Osteocyte (in vitro differentiated cells): ENCODE data around the gene SLC26A8. TPM values are rescaled to one million over a fixed set of nuclear protein-coding genes. Genes with fewer than 3 reads are reported as not detected.
"Not testable (repeated sequence)": the region's sequence is repeated elsewhere in the genome, so short reads cannot be mapped to it uniquely, and the experiment has no call there.

Experiments
- DNase-seq: peaks from one replicate; pipeline ENCODE4 v3.0.0; 2021; ENCODE audit warnings: mixed read lengths; ENCODE audit not compliant: unreplicated experiment; ENCODE audit errors: extremely low spot score
- H3K27ac Mint-ChIP-seq: one replicate; pipeline ENCODE4 v1.8.0; 2021; ENCODE audit warnings: mild to moderate bottlenecking, mixed read lengths; ENCODE audit not compliant: unreplicated experiment
- H3K27me3 Mint-ChIP-seq: one replicate; pipeline ENCODE4 v1.8.0; 2021; ENCODE audit warnings: mixed read lengths; ENCODE audit not compliant: unreplicated experiment
- H3K36me3 Mint-ChIP-seq: one replicate; pipeline ENCODE4 v1.8.0; 2021; ENCODE audit warnings: mixed read lengths; ENCODE audit not compliant: unreplicated experiment
- H3K4me1 Mint-ChIP-seq: one replicate; pipeline ENCODE4 v1.8.0; 2021; ENCODE audit warnings: mixed read lengths; ENCODE audit not compliant: unreplicated experiment
- H3K4me3 Mint-ChIP-seq: one replicate; pipeline ENCODE4 v1.8.0; 2021; ENCODE audit warnings: mild to moderate bottlenecking, moderate library complexity, mixed read lengths; ENCODE audit not compliant: unreplicated experiment
- H3K9me3 Mint-ChIP-seq: one replicate; pipeline ENCODE4 v1.8.0; 2021; ENCODE audit warnings: mixed read lengths; ENCODE audit not compliant: unreplicated experiment
- total RNA-seq: library from RNA; stranded (reverse); gene quantifications from 2 replicates; pipeline ENCODE4 v1.2.1, GENCODE V29; 2021
- TF ChIP-seq, protein P1 (sequence below): fragments of 200-600 bp; sonication (generic); IDR thresholded peaks from 2 replicates; pipeline ENCODE4 v1.5.0; 2021; ENCODE audit warnings: antibody characterized with exemption, mild to moderate bottlenecking, moderate library complexity

The SLC26A8 gene
- total RNA-seq, 1 donor from 2014 or later = not detected

DNA sequence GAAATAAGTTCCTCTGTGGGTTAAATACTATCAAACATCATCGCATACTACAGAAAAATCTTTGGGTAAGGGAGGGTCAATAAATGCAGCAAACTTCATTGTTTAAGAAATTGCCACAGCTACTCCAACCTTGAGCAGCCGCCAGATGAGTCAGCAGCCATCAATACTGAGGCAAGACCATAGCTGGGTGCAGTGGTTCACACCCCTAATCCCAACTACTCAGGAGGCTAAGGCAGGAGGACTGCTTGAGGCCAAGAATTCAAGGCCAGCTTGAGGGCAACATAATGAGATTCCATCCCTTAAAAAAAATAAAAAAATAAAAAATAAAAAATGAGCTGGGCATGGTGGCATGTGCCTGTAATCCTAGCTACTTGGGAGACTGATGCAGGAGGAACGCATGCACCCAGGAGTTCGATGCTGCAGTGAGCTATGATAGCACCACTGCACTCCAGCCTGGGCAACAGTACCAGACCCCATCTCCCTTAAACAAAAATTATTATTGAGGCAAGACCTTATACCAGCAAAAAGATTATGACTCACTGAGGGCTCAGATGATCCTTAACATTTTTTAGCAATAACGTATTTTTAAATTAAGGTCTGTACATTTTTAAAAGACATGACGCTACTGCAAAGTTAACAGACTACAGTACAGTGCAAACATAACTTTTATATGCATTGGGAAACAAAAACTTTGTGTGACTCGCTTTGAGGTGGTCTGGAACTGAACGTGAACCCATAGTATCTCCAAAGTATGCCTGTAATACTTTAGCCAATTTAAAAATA lies 112.4 kb downstream of the SLC26A8 start:
- Mint-ChIP-seq H3K27me3 (no peaks in the 10 kb centered on the region), H3K27ac (peak overlapping the region; percentile 70), H3K4me3 (no peak overlapping the region), H3K9me3 (peaks cover 10% of the 10 kb centered on the region), H3K4me1 (peaks cover 25% of the 10 kb centered on the region), H3K36me3 (peaks cover 33% of the 10 kb centered on the region)
- no peak for DNase-seq
- TF ChIP-seq, protein P1, sequence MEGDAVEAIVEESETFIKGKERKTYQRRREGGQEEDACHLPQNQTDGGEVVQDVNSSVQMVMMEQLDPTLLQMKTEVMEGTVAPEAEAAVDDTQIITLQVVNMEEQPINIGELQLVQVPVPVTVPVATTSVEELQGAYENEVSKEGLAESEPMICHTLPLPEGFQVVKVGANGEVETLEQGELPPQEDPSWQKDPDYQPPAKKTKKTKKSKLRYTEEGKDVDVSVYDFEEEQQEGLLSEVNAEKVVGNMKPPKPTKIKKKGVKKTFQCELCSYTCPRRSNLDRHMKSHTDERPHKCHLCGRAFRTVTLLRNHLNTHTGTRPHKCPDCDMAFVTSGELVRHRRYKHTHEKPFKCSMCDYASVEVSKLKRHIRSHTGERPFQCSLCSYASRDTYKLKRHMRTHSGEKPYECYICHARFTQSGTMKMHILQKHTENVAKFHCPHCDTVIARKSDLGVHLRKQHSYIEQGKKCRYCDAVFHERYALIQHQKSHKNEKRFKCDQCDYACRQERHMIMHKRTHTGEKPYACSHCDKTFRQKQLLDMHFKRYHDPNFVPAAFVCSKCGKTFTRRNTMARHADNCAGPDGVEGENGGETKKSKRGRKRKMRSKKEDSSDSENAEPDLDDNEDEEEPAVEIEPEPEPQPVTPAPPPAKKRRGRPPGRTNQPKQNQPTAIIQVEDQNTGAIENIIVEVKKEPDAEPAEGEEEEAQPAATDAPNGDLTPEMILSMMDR = no peak

DNA sequence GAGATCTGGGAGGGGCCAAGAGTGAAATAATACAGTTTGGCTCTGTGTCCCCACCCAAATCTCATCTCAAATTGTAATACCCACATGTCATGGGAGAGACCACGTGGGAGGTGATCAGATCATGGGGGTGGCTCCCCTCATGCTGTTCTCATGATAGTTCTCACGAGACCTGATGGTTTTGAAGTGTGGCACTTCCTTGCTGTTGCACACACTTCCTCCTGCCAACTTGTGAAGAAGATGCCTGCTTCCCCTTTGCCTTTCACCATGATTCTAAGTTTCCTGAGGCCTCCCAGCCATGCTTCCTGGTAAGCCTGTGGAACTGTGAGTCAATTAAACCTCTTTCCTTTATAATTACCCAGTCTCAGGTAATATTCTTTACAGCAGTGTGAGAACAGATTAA lies 114.9 kb downstream of the SLC26A8 start:
- Mint-ChIP-seq H3K4me1 (peaks cover 36% of the 10 kb centered on the region), H3K36me3 (peaks cover 32% of the 10 kb centered on the region)
- not testable (repeated sequence) for H3K27ac Mint-ChIP-seq, H3K27me3 Mint-ChIP-seq, DNase-seq, H3K9me3 Mint-ChIP-seq, H3K4me3 Mint-ChIP-seq

DNA sequence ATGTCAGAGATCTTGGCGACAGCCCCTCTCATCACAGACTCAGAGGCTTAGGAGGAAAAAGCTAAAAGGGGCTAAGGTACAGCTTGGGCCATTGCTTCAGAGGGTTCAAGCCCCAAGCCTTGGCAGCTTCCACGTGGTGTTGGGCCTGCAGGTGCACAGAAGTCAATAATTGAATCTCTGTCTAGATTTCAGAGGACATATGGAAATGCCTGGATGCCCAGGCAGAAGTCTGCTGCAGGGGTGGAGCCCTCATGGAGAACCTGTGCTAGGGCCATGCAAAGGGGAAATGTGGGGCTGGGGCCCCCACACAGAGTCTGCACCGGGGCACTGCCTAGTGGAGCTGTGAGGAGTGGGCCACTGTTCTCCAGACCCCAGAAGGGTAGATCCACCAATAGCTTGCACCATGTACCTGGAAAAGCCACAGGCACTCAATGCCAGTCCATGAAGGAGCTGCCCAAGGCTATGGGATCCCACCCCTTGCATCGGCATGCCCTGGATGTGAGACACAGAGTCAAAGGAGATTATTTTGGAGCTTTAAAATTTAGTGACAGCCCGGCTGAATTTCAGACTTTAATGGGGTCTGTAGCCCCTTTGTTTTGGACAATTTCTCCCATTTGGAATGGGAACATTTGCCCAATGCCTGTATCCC lies 115.6 kb downstream of the SLC26A8 start:
- DNase-seq, H3K9me3 Mint-ChIP-seq, H3K27ac Mint-ChIP-seq, H3K4me3 Mint-ChIP-seq, H3K27me3 Mint-ChIP-seq: not testable (repeated sequence)
- Mint-ChIP-seq H3K36me3 (peaks cover 32% of the 10 kb centered on the region), H3K4me1 (peaks cover 30% of the 10 kb centered on the region)

DNA sequence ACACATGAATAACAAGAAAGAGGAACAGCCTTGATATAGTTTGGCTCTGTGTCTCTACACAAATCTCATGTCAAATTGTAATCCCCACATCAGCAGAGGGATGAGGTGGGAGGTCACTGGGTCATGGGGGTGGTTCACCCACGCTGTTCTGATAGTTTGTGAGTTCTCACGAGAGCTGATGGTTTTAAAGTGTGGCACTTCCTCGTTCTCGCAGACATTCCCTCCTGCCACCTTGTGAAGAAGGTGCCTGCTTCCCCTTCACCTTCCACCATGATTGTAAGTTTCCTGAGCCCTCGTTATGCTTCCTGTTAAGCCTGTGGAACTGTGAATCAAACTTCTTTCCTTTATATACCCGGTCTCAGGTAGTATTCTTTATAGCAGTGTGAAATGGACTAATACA lies 116.7 kb downstream of the SLC26A8 start:
- Mint-ChIP-seq H3K36me3 (peaks cover 28% of the 10 kb centered on the region), H3K27me3 (no peaks in the 10 kb centered on the region), H3K4me3 (no peak overlapping the region), H3K9me3 (peaks cover 10% of the 10 kb centered on the region), H3K27ac (no peak overlapping the region), H3K4me1 (peaks cover 24% of the 10 kb centered on the region)
- DNase-seq = no peak
- TF ChIP-seq, protein P1 = no peak

DNA sequence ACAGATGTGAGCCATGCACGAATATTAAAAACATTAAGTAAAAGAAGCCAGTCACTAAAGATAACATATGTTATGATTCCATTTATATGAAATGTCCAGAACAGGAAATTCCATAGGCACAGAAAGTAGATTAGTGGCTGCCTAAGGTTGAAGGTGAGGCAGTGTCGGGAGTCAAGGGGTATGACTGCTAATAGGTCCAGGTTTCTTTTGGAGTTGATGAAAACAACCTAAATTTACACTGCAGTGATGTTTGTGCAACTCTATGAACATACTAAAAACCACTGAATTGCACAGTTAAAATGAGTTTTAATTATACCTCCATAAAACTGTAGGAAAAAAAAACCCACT lies 118.0 kb downstream of the SLC26A8 start:
- H3K4me3 Mint-ChIP-seq = no peak overlapping the region
- DNase-seq = no peak
- peaks cover 17% of the 10 kb centered on the region for H3K4me1 Mint-ChIP-seq
- peaks cover 10% of the 10 kb centered on the region for H3K9me3 Mint-ChIP-seq
- H3K36me3 Mint-ChIP-seq = peaks cover 26% of the 10 kb centered on the region
- H3K27me3 Mint-ChIP-seq = no peaks in the 10 kb centered on the region
- TF ChIP-seq, protein P1 = no peak
- H3K27ac Mint-ChIP-seq = peak overlapping the region; percentile 76

DNA sequence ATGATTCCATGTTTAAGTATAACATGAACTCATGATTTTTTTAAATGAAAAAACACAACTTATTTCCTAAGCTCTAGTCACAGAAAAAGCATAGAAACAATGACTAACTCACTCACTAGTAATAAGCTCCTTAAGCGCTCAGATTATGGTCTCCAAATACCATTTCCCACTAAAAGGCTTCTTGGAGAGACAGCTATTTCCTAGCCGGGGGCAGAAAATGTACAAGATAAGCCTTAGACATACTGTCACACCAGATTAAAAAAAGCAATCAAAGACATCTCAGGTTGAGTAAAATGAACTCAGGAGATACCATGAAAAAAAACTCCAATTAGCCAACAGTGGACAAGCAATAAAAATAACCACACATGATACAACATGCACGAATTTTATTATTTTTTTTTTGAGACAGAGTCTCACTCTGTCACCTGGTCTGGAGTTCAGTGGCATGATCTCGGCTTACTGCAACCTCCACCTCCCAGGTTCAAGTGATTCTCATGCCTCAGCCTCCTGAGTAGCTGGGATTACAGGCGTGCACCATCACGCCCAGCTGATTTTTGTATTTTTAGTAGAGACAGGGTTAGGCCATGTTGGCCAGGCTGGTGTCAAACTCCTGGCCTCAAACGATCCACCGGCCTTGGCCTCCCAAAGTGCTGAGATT lies 118.5 kb downstream of the SLC26A8 start:
- Mint-ChIP-seq H3K27ac (peak overlapping the region; percentile 76), H3K27me3 (no peaks in the 10 kb centered on the region), H3K9me3 (peaks cover 8% of the 10 kb centered on the region), H3K4me1 (peaks cover 17% of the 10 kb centered on the region), H3K36me3 (peaks cover 25% of the 10 kb centered on the region), H3K4me3 (no peak overlapping the region)
- no peak for DNase-seq
- TF ChIP-seq, protein P1 = no peak
